D721Med (cell line): Measurements from ENCODE around the gene SUPT20HL2.

Experiments
- DNase-seq: peaks from one replicate; pipeline ENCODE4 v3.0.0; 2011; ENCODE audit warnings: low spot score; ENCODE audit not compliant: insufficient read length
- FAIRE-seq: peaks from 2 replicates; lab custom pipeline; 2011; peaks lifted over from hg19 to GRCh38; lab: Jason Lieb, UNC
- CTCF ChIP-seq: IDR thresholded peaks from 2 replicates; pipeline ENCODE4 v1.5.1; 2012; ENCODE audit warnings: mild to moderate bottlenecking, control low read depth; ENCODE audit not compliant: insufficient read depth; ENCODE audit errors: missing control alignments

The SUPT20HL2 gene

GRCh38 chrX:24268786-24269185 is 45.1 kb downstream of the SUPT20HL2 start:
- FAIRE-seq (no peak), DNase-seq (no peak)
- TF ChIP-seq CTCF: no peak

GRCh38 chrX:24266996-24267395 is 46.9 kb downstream of the SUPT20HL2 start:
- DNase-seq (no peak), FAIRE-seq (peak; percentile 11)
- no peak for TF ChIP-seq CTCF

- DNase-seq (no peak), FAIRE-seq (no peak)
- TF ChIP-seq CTCF: no peak
These were observed 49.5 kb downstream of the SUPT20HL2 start for GRCh38 chrX:24264383-24264782.

- no peak for FAIRE-seq
- TF ChIP-seq CTCF: no peak
These were observed 51.6 kb downstream of the SUPT20HL2 start for GRCh38 chrX:24262309-24262708.

More at GRCh38 chrX:24262309-24262708, 51.6 kb downstream of the SUPT20HL2 start:
- no peak for DNase-seq
